SK-N-SH (cell line): ENCODE results near the gene BEND5. TPM values are rescaled to one million over a fixed set of nuclear protein-coding genes. Genes with fewer than 3 reads are reported as not detected.

Experiments
- CTCF ChIA-PET: fragments of 300-600, 350-600 bp; formaldehyde crosslinking; extraction: SDS; loops from one replicate; lab custom pipeline; 2021; lab: Yijun Ruan, JAX
- POLR2A ChIA-PET: fragments of 350-600 bp; sonication (Branson Sonifier 250); formaldehyde crosslinking; extraction: SDS; loops from one replicate; lab custom pipeline; 2020; ENCODE audit warnings: antibody characterized with exemption, inconsistent platforms; lab: Yijun Ruan, JAX
- DNase-seq: peaks from one replicate; pipeline ENCODE4 v3.0.0; 2012
- H2AFZ ChIP-seq: fragments of 200-600 bp; sonication (generic); 2 replicates; pipeline ENCODE4 v1.8.1; 2016; ENCODE audit warnings: antibody characterized with exemption, mild to moderate bottlenecking, low read depth
- H3F3A ChIP-seq: fragments of 200-600 bp; sonication (generic); replicated peaks from 2 replicates; pipeline ENCODE3; 2016; ENCODE audit warnings: antibody characterized with exemption, mild to moderate bottlenecking; ENCODE audit not compliant: insufficient read depth
- H3K27ac ChIP-seq, 2 experiments: fragments of 200-500 bp in 1 of 2; fragments of 200-600 bp in 1 of 2; sonication (Bioruptor generic) in 1 of 2; sonication (generic), shearing (Covaris generic) in 1 of 2; 2 replicates each; pipeline versions ENCODE4 v1.5.1 to v1.6.1; 2014 to 2016; ENCODE audit warnings: low read depth in 2 of 2, inconsistent platforms in 1 of 2, low read length in 1 of 2, mild to moderate bottlenecking in 1 of 2, mixed read lengths in 1 of 2
- H3K27me3 ChIP-seq: fragments of 200-600 bp; sonication (generic), shearing (Covaris generic); 2 replicates; pipeline ENCODE4 v1.6.1; 2016; ENCODE audit warnings: mixed run types; ENCODE audit not compliant: insufficient read depth
- H3K36me3 ChIP-seq, 2 experiments: fragments of 200-500 bp in 1 of 2; fragments of 200-600 bp in 1 of 2; sonication (Bioruptor generic) in 1 of 2; sonication (generic) in 1 of 2; replicated peaks in 1 of 2; 2 replicates each; pipeline versions ENCODE3 to v1.5.1; 2014 to 2016; ENCODE audit warnings: low read length in 1 of 2, mild to moderate bottlenecking in 1 of 2; ENCODE audit not compliant: insufficient read depth in 2 of 2, control insufficient read depth in 1 of 2
- H3K4me1 ChIP-seq, 2 experiments: fragments of 200-500 bp in 1 of 2; fragments of 200-600 bp in 1 of 2; sonication (Bioruptor generic) in 1 of 2; sonication (generic), shearing (Covaris generic) in 1 of 2; 2 replicates each; pipeline versions ENCODE4 v1.5.1 to v1.6.1; 2014 to 2016; ENCODE audit warnings: low read depth in 1 of 2, low read length in 1 of 2, mixed run types in 1 of 2; ENCODE audit not compliant: insufficient read depth in 2 of 2, control insufficient read depth in 1 of 2
- H3K4me2 ChIP-seq: fragments of 200-600 bp; sonication (generic), shearing (Covaris generic); 2 replicates; pipeline ENCODE4 v1.6.1; 2017; ENCODE audit warnings: mixed run types
- H3K4me3 ChIP-seq, 2 experiments: fragments of 200-500 bp in 1 of 2; fragments of 200-600 bp in 1 of 2; sonication (Bioruptor generic) in 1 of 2; sonication (generic), shearing (Covaris generic) in 1 of 2; 2 replicates each; pipeline versions ENCODE4 v1.5.1 to v1.8.1; 2014 to 2016; ENCODE audit warnings: low read depth in 2 of 2, inconsistent platforms in 1 of 2, low read length in 1 of 2, mild to moderate bottlenecking in 1 of 2, mixed read lengths in 1 of 2, moderate library complexity in 1 of 2
- H3K79me2 ChIP-seq: fragments of 200-600 bp; sonication (generic); 2 replicates; pipeline ENCODE4 v1.8.1; 2017; ENCODE audit warnings: mild to moderate bottlenecking; ENCODE audit not compliant: insufficient read depth
- H3K9ac ChIP-seq: fragments of 200-600 bp; sonication (generic); 2 replicates; pipeline ENCODE4 v1.6.1; 2017; ENCODE audit warnings: mixed run types
- H3K9me2 ChIP-seq: fragments of 200-600 bp; sonication (generic); 2 replicates; pipeline ENCODE4 v1.6.1; 2017; ENCODE audit warnings: mixed run types
- H3K9me3 ChIP-seq: fragments of 200-600 bp; sonication (generic); 2 replicates; pipeline ENCODE4 v1.6.1; 2017; ENCODE audit warnings: mixed run types, mild to moderate bottlenecking, moderate library complexity
- H4K20me1 ChIP-seq: fragments of 200-600 bp; sonication (generic); 2 replicates; pipeline ENCODE4 v1.6.1; 2017; ENCODE audit warnings: mild to moderate bottlenecking, mixed run types; ENCODE audit not compliant: insufficient read depth
- EP300 ChIP-seq, 2 experiments: IDR thresholded peaks; 2 replicates each; pipeline versions ENCODE4 v1.4.0 to v1.6.1; 2012; ENCODE audit warnings: borderline replicate concordance in 1 of 2, low read depth in 1 of 2, low read length in 1 of 2
- EZH2phosphoT487 ChIP-seq: fragments of 200-600 bp; sonication (generic); IDR thresholded peaks from 2 replicates; pipeline ENCODE4 v1.6.1; 2017; ENCODE audit warnings: low read depth, mixed run types, mild to moderate bottlenecking, antibody characterized with exemption, moderate library complexity, borderline replicate concordance
- FOXJ3 ChIP-seq: sonication (generic); formaldehyde crosslinking; IDR thresholded peaks from 2 replicates; pipeline ENCODE4 v1.5.1; 2020; ENCODE audit warnings: mild to moderate bottlenecking, missing genetic modification reagents
- FOXM1 ChIP-seq: IDR thresholded peaks from 2 replicates; pipeline ENCODE4 v1.4.0; 2012; ENCODE audit warnings: low read depth, mild to moderate bottlenecking
- GABPA ChIP-seq: IDR thresholded peaks from 2 replicates; pipeline ENCODE4 v1.4.0; 2012; ENCODE audit warnings: low read depth, mild to moderate bottlenecking
- GATA2 ChIP-seq: sonication (generic); formaldehyde crosslinking; IDR thresholded peaks from 2 replicates; pipeline ENCODE4 v1.5.0; 2020; ENCODE audit warnings: mild to moderate bottlenecking, missing genetic modification reagents
- MEF2A ChIP-seq: IDR thresholded peaks from 2 replicates; pipeline ENCODE4 v1.4.0; 2012; ENCODE audit warnings: low read depth, borderline replicate concordance
- NRF1 ChIP-seq: IDR thresholded peaks from 2 replicates; pipeline ENCODE4 v1.6.1; 2012; ENCODE audit warnings: low read depth, mild to moderate bottlenecking, low read length
- POLR2AphosphoS5 ChIP-seq: IDR thresholded peaks from 2 replicates; pipeline ENCODE4 v1.6.1; 2012; ENCODE audit warnings: low read depth, low read length
- RAD21 ChIP-seq: IDR thresholded peaks from 2 replicates; pipeline ENCODE4 v1.6.1; 2012; ENCODE audit warnings: mild to moderate bottlenecking, low read length
- RCOR1 ChIP-seq: fragments of 150-350 bp; IDR thresholded peaks from 2 replicates; pipeline ENCODE4 v1.6.1; 2017; ENCODE audit warnings: antibody characterized with exemption, low read length
- REST ChIP-seq: IDR thresholded peaks from 2 replicates; pipeline ENCODE4 v1.6.1; 2012; ENCODE audit warnings: mild to moderate bottlenecking, low read depth, low read length, moderate library complexity
- RFX5 ChIP-seq: IDR thresholded peaks from 2 replicates; pipeline ENCODE4 v1.6.1; 2012; ENCODE audit warnings: mild to moderate bottlenecking, improper control_type of control experiment, low read length
- SMC3 ChIP-seq: IDR thresholded peaks from 2 replicates; pipeline ENCODE4 v1.6.1; 2012; ENCODE audit warnings: low read depth, low read length, improper control_type of control experiment
- TAF1 ChIP-seq: IDR thresholded peaks from 2 replicates; pipeline ENCODE4 v1.6.1; 2012; ENCODE audit warnings: low read depth, mild to moderate bottlenecking, low read length, moderate library complexity, borderline replicate concordance
- USF1 ChIP-seq: IDR thresholded peaks from 2 replicates; pipeline ENCODE4 v1.4.0; 2012; ENCODE audit warnings: low read depth, borderline replicate concordance
- YY1 ChIP-seq: IDR thresholded peaks from 2 replicates; pipeline ENCODE4 v1.4.0; 2012; ENCODE audit warnings: low read depth, mild to moderate bottlenecking
- WGBS: methylation state at CpG from one replicate; pipeline ENCODE4 v1.1.6; 2017; ENCODE audit warnings: low lambda C conversion rate; 5-methylcytosine and 5-hydroxymethylcytosine counted together
- polyA plus RNA-seq, 3 experiments: library from polyadenylated mRNA; depleted of rRNA; stranded (reverse); fragments of >200 nt; gene quantifications; 2 replicates each; pipeline ENCODE4 v1.2.3, GENCODE V29; 2012
- TF ChIP-seq, protein P1 (sequence below): IDR thresholded peaks from 2 replicates; pipeline ENCODE4; 2012

The BEND5 gene
- polyA plus RNA-seq, 1 of the 3 experiments (the other 2 are of a cell fraction) = 5.6 TPM

DNA sequence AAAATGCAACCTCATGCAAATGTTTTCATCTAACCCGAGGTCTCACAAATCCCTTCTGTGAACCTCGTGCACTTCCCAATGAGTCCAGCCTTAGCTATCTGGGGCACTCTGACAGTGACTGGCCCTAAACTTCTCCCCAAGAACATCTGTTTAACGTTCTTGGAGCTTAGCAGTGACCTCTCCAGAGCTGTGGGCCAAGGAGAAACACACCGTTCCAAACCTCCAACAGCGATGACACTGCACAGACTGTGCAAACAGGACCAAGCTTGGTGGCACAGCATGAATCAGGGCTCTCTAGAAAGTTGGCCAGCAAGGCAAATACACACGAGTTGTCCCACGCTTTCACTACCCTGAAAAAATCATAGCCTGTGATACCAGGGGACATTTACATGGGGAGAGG is 15.8 kb downstream of the BEND5 start:
- Histone ChIP-seq H4K20me1 (no peaks in the 10 kb centered on the region), H3K4me2 (no peak overlapping the region; the same call in 1 of the 2 replicates), H3F3A (no peaks in the 10 kb centered on the region), H3K79me2 (no peaks in the 10 kb centered on the region), H3K9me2 (no peaks in the 10 kb centered on the region), H3K27me3 (no peaks in the 10 kb centered on the region), H3K27ac (peak overlapping the region in 1 of 2 experiments; percentile 44; a peak in 1 of 4 replicates), H3K36me3 (peaks cover 9 to 50% of the 10 kb centered on the region in 2 experiments), H2AFZ (no peak overlapping the region), H3K4me3 (no peak overlapping the region), H3K4me1 (peaks cover 3 to 9% of the 10 kb centered on the region in 2 experiments; a peak in 3 of 4 replicates), H3K9ac (no peak overlapping the region), H3K9me3 (no peaks in the 10 kb centered on the region)
- ChIA-PET CTCF (interaction anchor here (1.4 kb wide), 1 partner anchor 1588 kb away, joined by 4 read pairs; no protein-coding TSS in a partner anchor), POLR2A (no interaction called here)
- TF ChIP-seq GATA2 (CRISPR knock-in tag) (no peak), USF1 (no peak), SMC3 (no peak), RCOR1 (no peak), REST (no peak)
- TF ChIP-seq, protein P1, sequence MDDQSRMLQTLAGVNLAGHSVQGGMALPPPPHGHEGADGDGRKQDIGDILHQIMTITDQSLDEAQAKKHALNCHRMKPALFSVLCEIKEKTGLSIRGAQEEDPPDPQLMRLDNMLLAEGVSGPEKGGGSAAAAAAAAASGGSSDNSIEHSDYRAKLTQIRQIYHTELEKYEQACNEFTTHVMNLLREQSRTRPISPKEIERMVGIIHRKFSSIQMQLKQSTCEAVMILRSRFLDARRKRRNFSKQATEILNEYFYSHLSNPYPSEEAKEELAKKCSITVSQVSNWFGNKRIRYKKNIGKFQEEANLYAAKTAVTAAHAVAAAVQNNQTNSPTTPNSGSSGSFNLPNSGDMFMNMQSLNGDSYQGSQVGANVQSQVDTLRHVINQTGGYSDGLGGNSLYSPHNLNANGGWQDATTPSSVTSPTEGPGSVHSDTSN = no peak
- 65% methylated on average over 7 of the region's 7 CpGs for WGBS
- DNase-seq = no peak

- no peaks in the 10 kb centered on the region for H3K27me3 ChIP-seq
- no peaks in the 10 kb centered on the region for H4K20me1 ChIP-seq
- no peak overlapping the region for H3K4me2 ChIP-seq
- H3K79me2 ChIP-seq = no peaks in the 10 kb centered on the region
- DNase-seq = no peak
- POLR2A ChIA-PET = no interaction called here
- H3F3A ChIP-seq = no peaks in the 10 kb centered on the region
- peaks cover 9 to 62% of the 10 kb centered on the region in 2 experiments for H3K36me3 ChIP-seq
- H3K9me3 ChIP-seq = no peaks in the 10 kb centered on the region
- H3K4me1 ChIP-seq = peaks cover 3 to 9% of the 10 kb centered on the region in 2 experiments; a peak in 3 of 4 replicates
- CTCF ChIA-PET = no interaction called here
- H3K9ac ChIP-seq = no peak overlapping the region
- no peak overlapping the region for H2AFZ ChIP-seq
- no peak overlapping the region for H3K4me3 ChIP-seq
- H3K27ac ChIP-seq = no peak overlapping the region
- no peaks in the 10 kb centered on the region for H3K9me2 ChIP-seq
- 97% methylated on average over 14 of the region's 18 CpGs for WGBS
- TF ChIP-seq EZH2phosphoT487 (no peak), POLR2AphosphoS5 (no peak), MEF2A (no peak), RFX5 (no peak), RCOR1 (no peak), FOXJ3 (CRISPR knock-in tag) (no peak), NRF1 (no peak), GABPA (no peak), GATA2 (CRISPR knock-in tag) (no peak), REST (no peak), EP300 (IDR thresholded peaks at IDR 0.05; ENCODE audit: borderline replicate concordance in 1 of 2, low read depth in 1 of 2, low read length in 1 of 2) (no peak), YY1 (no peak), FOXM1 (no peak), TAF1 (no peak), RAD21 (no peak)
These were observed 17.7 kb downstream of the BEND5 start for GRCh38 chr1:48758976-48759375.
